GM23338 (cell line): Measurements from ENCODE around the gene ARHGEF28.

Experiments
- CTCF ChIP-seq, 2 experiments: fragments of 200-600 bp in 1 of 2; sonication (generic) in 1 of 2; conservative IDR thresholded peaks; 2 replicates each; pipeline versions ENCODE4 v1.5.1 to v1.6.1; 2016 to 2017; ENCODE audit warnings: antibody characterized with exemption in 2 of 2, low read depth in 2 of 2, mild to moderate bottlenecking in 2 of 2, moderate library complexity in 1 of 2
- EZH2 ChIP-seq: fragments of 200-600 bp; sonication (generic); IDR thresholded peaks from one replicate; pipeline ENCODE4 v1.8.0; 2017; ENCODE audit warnings: antibody characterized with exemption, mild to moderate bottlenecking, low read depth; ENCODE audit not compliant: unreplicated experiment
- POLR2AphosphoS5 ChIP-seq: IDR thresholded peaks from 2 replicates; pipeline ENCODE4 v1.6.1; 2016; ENCODE audit warnings: antibody characterized with exemption, low read depth
- REST ChIP-seq: IDR thresholded peaks from one replicate; pipeline ENCODE4 v1.6.1; 2018; ENCODE audit warnings: antibody characterized with exemption; ENCODE audit not compliant: unreplicated experiment

- TF ChIP-seq CTCF (conservative IDR thresholded peaks at IDR 0.05; ENCODE audit: low read depth in 2 of 2) (no peak), REST (no peak), EZH2 (no peak), POLR2AphosphoS5 (no peak)
Measured at GRCh38 chr5:73687357-73687756, 61.4 kb downstream of the ARHGEF28 start.
